GM19328 (cell line): Measurements from ENCODE around the gene RTN4IP1.

Experiments
- ATAC-seq: cut with Tn5 transposase; IDR thresholded peaks from one replicate; pipeline ENCODE4 v1.9.1; 2021; ENCODE audit warnings: mild to moderate bottlenecking, moderate library complexity; ENCODE audit not compliant: unreplicated experiment

The RTN4IP1 gene

GRCh38 chr6:106629103-106629858, at the start of gene RTN4IP1, which contains the start of gene QRSL1:
Gene RTN4IP1, minus strand, starts transcription at chr6:106629498. Its CDS starts 477 bp downstream, at chr6:106629021.
Gene QRSL1, plus strand, starts transcription at chr6:106629578. Its CDS starts 104 bp downstream, at chr6:106629682.
- peak; percentile 66 for ATAC-seq

GRCh38 chr6:106677282-106677681, 48.0 kb upstream of the RTN4IP1 start:
- ATAC-seq: no peak

- ATAC-seq: no peak
Observed at GRCh38 chr6:106674541-106675229, 45.4 kb upstream of the RTN4IP1 start.

DNA sequence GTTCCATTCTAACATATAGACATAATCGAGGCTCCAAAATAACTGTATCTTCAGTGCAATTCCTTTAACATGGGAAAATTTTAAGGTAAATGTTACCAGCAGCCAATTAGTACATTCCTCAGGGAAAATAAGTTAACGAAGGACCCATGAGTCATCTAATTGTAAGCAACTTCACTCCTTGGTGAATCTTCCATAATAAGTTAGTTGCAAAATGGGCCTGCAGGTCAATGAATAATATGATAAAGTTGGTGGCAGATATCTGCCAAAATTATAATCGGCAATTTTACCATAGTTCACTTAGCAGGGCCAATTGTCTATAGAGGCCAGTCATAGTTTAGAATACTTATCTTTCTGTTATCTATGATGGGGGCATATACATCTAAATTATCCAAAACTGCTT, 42.4 kb upstream of the RTN4IP1 start:
- ATAC-seq: no peak

DNA sequence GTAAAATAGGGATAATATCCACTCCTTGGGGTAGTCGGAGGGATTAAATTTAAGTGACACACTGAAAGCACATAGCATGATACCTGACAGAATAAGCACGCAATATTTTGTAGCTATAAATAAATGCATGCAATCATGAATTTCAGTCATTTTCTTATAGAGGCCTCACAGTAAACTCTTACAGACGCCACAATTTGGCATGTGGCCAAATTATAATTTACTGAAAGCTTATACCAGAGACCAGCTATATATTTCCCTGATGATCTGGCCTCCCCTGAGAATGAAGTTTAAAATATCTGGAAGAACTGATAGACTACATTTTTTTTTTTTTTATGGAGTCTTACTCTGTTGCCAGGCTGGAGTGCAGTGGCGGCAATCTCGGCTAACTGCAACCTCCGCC, 40.9 kb upstream of the RTN4IP1 start:
- ATAC-seq: no peak

- ATAC-seq: no peak
Observed at GRCh38 chr6:106667022-106667402, 37.7 kb upstream of the RTN4IP1 start.

DNA sequence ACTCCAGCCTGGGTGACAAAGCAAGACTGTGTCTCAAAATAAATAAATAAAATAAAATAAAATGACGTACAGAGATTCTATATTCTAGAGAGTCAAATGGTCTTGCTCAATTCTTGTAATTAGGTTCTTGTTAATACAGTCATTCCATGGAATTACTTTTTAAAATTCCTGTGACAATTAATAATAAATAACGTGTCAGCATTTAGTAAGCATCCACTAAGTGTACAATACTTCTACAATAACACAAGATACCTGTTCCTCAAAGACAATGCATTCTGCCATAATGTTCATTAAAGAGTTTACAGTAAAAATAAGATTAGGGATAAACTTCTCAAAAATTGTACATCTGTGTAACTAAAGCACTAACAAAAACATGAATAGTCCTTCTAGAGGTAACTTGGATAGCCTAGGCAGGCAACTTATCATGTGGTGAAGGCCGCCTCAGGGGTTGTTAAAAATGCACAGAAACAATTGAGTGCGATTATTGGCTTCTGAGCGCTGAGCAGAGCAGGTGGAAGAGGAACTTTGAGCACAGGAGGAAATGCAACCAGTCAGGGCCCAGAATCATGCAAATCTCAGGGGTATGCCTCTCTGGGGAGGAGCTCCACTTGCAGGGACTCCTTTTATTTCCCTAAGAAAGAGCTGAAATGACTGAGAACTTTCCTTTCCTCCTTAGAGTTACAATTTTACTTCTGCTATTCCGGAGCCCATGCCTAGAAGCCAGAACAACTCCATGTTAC, 37.2 kb upstream of the RTN4IP1 start:
- peak; percentile 98 for ATAC-seq

DNA sequence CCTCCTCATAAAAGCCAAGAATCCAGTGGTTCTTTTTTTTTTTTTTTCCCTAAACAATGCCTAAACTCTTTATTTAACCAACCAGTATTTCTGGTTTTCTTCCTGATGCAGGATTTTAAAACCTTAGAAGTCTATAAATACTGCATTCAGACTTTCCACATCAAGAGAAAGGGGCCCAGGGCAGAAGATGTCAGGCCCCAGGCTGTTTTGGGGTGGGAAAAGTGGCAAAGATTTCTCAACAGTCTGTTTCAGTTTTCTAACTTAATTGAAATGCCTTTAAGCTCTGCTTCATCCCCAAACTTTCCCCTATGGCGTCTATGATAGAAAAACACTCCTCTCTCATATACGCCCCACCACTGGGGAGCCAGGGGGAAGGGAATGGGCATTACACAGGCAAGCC, 33.2 kb upstream of the RTN4IP1 start:
- no peak for ATAC-seq

DNA sequence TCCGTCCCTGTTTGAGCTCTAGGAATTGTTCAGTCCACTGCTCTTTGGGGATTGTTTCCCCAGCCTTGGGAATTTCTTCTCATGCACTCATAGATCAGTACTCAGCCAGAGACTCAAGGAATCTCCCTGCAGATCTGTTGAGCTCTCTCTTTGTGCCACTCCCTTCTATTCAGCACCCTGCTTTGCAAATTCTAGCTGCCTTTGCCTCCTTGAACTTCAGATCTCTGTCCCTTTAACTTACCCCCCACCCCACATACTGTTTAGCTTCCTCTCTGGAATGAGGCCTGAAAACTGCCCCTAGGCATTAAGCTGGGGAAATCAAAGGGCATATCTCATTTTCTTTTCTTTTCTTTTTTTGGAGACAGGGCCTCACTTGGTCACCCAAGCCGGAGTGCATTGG, 30.6 kb upstream of the RTN4IP1 start:
- no peak for ATAC-seq

GRCh38 chr6:106658469-106658868, 29.2 kb upstream of the RTN4IP1 start:
- ATAC-seq: no peak

DNA sequence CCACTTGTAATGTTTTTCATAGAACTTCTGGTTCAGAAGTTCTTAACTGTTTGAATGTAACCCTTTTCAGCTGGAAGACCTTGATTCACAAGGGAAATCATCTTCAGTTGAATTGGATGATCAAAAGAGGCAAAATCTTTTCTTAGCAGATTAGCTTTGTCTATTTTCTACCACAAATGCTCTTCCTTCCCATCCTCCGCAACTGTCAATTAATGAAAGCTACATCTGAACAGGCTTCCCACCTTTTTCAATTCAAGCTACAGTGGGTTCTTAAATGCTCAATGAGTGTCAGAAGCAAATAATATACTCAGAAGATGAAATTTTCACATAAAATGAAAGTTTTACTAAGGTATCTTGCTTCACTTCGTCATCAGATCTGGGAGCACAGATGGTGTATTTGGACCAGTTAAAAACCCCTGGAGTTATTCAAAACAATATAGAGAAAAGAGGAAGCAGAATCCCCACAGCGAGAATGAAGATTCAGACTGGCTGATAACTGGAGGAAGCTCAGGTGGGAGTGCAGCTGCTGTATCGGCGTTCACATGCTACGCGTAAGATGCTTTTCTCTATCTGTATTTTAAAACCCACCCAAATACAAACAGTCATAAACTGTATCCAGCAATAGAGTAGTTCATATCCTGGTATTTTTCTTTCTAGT, 19.5 kb upstream of the RTN4IP1 start:
- peak; percentile 76 for ATAC-seq

DNA sequence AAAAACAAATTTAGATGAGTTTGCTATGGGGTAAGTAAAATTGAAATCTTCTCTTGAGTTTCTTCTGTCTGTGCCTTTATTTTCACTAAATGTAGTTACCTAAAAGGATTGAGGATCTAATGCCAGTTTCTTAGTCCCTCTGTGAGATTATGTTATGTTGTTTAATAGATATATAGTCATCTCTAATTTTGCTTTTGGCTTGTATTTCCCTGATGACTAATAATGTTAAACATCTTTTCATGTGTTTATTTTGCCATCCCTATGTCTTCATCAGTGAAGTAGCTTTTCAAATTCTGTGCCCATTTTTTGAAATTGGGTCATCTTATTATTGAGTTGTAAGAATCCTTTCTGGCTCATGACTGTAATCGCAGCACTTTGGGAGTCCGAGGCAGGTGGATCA, 13.8 kb upstream of the RTN4IP1 start:
- ATAC-seq: no peak

GRCh38 chr6:106642476-106642875, 13.2 kb upstream of the RTN4IP1 start:
- ATAC-seq: no peak

GRCh38 chr6:106639812-106640211, 10.5 kb upstream of the RTN4IP1 start:
- no peak for ATAC-seq

- peak; percentile 65 for ATAC-seq
Observed at GRCh38 chr6:106637717-106638341, 8.5 kb upstream of the RTN4IP1 start.

DNA sequence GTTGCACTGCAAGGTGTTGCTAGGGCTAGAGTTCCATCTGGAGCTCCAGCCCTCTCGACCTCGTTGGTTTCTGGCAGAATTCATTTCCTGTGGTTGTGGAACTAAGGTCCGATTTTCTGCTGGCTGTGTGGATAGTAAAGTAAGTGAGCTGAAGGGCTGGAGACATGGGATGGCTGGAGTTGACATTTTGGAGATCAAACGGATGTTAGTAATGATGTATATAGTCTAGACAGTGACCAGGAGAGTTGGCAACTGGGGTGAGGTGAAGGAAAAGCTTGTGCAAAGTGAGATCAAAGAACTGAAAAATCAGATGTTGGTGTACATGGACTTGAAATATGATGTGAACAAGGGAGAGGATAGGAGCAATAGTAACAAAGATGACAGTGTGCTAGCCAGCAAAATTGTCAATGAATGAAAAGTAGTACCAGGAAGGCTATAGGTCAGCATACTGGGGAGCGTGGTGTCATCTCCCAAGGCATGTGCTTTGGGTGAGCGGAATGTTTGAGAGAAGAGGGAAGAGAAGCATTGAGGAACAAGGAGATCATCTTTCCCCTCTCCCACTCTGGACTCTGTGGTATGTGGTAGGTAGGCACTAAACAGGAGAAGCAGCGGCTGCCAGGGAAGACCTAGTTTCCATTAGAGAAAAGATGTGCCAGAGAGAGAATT, 7.9 kb upstream of the RTN4IP1 start:
- peak; percentile 30 for ATAC-seq

DNA sequence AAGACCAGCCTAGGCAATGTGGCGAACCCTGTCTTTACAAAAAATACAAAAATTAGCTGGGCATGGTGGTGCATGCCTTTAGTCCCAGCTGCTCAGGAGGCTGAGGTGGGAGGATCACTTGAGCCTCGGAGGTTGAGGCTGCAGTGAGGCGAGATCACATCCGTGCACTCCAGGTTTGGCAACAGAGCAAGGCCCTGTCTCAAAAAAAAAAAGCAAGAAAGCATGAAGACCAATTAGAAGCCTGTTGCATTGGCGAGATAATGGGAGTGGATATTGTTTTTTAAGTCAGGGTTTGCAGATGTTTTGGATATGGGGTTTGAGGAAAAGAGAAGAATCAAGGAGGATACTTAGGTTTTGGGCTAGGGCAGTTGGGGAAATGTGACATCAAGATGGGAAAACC, 5.3 kb upstream of the RTN4IP1 start:
- ATAC-seq: no peak

GRCh38 chr6:106631346-106631745, 2.0 kb upstream of the RTN4IP1 start:
- no peak for ATAC-seq

GRCh38 chr6:106630366-106630765, 1.1 kb upstream of the RTN4IP1 start:
- no peak for ATAC-seq

GRCh38 chr6:106629859-106630163, 513 bp upstream of the RTN4IP1 start:
- ATAC-seq: no peak
